HG03571 (cell line): ENCODE data around the gene HOXA4.

Experiments
- ATAC-seq: cut with Tn5 transposase; IDR thresholded peaks from one replicate; pipeline ENCODE4 v1.9.1; 2021; ENCODE audit not compliant: unreplicated experiment

HOXA4 gene

DNA sequence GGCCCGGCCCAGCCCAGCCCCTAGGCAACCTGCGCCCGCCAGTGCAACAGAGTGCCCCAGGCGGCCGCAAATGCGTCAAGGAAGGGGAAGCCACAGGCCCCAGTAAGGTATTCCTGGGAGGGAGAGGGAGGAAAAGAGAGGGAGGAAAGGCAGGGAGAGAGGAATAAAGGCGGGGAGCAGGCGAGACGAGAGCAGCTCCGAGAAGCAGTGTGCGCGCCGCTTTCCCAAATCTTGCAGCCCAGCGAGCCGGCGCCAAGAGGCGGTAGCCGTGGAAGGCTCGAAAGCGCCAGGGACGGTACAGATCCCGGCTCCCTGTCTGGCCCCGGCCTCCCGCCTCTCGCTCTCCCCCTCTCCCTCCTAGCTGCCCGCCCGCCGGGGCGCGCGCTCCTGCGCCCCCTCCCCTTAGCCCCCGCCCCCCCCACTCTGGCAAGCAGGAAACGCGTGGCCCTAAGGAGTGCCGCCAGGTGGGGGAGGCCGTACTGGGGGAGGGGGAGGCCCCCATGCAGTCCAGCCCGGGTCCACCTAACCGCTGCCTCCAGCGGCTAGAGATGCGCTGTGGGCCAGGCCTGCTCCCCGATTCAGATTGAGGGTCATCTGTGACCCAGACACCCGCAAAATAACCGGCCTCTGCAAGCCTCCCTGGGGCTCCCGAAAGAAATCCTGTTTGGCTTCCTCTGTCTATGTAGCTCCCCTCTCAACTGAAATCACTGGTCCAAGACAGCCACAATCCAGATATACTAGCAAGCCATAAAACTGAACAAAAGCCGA, 39.3 kb upstream of the HOXA4 start:
- ATAC-seq: no peak

DNA sequence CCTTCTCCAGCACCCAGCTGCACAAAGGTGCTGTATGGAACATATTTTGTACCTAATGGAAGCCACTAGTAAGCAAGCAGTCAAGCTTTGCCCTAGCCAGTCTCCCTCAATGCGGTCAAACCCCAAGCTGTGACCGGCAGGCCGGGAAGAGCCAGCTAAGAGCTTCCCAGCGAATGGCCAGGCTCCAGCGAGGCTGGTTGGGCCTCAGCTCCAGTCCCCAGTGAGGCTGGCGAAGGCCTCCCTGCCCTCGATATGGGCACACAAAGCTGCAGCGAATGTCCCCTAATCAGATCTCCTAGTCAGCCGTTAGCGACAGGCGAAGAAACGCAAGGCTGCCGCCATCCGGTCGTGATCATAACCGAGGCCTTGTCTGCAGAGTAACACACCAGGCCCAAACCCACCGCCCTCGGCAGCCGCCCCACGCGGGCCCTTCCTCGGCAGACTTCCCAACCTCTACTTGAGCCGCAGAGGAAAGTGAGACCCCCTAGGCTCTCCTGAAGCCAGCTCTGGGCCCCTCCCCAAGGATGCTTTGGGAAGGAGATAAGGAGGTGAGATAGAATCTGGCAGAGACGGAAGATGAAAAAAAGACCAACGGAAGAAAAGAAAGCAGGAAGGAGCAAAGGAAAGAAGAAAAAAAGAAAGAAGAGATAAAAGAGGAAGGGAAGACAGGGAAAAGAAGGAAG, 37.8 kb upstream of the HOXA4 start:
- ATAC-seq: no peak

DNA sequence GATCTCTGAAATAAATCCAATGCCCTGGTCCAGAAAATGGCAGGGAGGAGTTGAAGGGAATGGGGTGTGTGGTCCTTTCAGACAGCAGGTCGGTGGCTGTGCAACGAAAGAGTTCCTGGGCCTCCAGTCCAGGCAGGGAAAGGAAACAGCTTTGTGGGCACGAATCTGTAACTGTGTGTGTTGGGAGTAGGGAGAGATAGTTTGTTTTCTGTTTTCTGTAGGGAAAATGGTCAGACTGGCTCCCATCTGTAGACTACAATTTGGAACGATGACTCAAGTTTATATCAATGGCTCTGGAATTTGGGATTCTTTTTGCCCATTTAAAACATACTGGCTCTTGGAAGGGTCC, 37.3 kb upstream of the HOXA4 start:
- no peak for ATAC-seq

DNA sequence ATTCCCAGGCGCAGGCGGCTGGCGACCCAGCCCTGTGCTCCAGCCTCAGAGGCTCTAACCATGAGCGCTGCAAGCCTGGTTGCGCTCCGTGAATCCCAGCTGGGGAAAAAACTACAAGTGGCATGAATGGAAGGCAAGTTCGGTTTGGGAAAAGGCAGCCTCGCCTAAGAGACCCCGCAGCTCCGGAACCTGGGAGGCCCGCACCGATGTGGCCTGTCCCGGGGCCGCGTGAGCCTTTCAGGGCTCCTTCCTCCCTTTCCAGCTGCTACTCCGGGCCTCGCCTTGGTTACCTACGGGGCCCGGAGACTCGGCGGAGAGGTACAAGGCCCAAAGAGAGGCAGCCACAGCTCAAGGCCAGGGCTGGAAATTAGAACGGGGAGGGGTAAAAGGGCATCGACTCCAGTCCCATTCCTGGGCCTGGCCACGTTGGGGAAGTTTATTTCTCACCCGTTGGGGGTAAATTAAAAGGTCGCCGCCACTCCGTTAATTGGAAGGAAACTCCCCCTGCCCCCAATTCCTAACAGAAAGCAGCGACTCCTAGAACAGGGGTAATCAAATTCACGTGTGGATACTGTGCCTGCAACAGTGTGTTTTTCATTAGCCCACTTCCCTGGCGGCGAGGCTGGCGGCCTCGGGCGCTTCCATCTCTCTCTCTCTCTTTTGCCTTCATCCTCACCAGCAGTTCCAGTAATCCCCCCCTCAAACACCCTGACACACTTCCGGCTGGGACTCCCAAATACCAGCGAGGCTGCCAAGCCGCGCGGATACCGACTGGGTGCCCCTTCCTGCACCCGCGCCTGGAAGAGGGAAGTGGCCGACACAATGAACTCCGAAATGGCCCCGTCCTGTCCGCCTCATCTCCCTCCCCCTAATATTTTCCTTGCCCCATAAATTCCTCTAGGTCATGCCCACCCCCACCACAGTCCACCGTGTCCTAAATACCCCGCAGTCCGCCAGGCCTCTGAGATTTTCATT, 36.3 kb upstream of the HOXA4 start:
- ATAC-seq: no peak

DNA sequence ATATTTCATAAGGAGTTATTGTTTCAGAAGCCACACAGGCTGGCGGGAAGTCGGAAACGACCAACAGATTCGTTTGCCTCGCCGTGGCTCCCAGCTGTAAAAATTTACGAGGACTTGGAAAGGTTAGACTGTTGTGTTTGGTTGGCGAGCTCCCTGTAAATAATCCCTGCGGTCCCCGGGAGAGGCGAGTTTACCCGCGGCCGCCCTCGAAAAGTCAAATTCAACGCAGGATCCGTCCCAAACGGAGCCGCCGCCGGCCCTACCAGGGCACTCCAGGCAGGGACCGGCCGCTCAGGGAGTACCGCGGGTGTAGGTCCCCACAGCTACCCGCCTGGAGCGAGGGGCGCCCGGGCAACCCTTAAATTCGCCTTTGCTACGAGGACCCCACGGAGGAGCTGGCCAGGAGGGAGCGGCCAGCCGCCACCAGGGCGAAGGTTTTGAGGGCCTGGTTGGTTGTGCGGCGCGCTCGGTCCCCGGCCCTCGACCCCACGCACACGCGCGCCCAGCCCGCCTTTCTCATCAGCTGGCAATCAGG, 35.5 kb upstream of the HOXA4 start:
- no peak for ATAC-seq

DNA sequence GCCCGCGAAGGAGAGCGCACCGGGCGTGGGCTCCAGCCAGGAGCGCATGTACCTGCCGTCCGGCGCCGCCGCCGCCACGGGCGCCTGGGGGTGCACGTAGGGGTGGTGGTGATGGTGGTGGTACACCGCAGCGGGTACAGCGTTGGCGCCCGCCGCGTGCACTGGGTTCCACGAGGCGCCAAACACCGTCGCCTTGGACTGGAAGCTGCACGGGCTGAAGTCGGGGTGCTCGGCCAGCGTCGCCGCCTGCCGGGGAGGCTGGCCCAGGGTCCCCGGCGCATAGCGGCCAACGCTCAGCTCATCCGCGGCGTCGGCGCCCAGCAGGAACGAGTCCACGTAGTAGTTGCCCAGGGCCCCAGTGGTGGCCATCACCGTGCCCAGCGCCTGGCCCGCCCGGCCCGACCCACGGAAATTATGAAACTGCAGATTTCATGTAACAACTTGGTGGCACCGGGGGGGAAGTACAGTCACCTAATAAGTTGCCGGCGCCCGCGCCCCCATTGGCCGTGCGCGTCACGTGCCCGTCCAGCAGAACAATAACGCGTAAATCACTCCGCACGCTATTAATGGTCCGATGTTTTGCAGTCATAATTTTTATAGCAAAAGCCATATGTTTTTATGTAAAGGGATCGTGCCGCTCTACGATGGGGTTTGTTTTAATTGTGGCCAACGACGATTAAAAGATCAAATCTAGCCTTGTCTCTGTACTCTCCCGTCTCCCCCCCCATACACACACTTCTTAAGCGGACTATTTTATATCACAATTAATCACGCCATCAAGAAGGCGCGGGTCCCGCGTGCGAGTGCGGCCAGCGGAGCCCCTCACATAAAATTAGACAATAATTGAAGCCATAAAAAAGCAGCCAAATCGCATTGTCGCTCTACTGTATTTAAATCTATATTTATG, 34.8 kb upstream of the HOXA4 start, which contains the start of gene HOXA9:
Gene HOXA9, minus strand, starts transcription at position 449 of the 907 bp plus-strand sequence. Its CDS starts 80 bp downstream, at position 369.
- ATAC-seq: no peak

DNA sequence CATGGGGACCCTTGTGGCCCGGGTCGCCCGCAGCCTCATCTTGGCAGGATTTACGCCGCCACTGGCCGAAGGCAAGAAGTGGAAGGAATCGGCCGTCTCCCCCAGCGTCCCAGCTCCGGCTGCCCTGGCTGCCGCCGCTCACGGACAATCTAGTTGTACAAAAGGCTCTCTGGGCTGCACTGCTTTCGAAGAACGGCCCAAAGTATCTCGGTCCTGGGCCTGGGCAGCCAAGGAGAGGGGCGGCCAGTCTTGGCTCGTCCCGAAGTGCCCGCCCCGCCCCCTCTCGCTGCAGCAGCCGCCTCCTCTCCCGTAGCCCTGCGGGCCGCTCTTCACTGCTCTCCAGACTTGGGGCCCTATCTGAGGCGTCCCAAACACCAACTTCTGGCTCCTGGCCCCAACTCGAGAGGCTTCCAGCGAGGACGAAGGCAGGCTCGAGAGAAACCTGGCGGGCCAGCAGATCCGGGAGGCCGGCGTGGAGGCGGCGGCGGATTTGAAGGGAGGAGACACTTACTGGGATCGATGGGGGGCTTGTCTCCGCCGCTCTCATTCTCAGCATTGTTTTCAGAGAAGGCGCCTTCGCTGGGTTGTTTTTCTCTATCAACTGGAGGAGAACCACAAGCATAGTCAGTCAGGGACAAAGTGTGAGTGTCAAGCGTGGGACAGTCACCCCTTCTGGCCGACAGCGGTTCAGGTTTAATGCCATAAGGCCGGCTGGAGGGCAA, 34.0 kb upstream of the HOXA4 start:
- ATAC-seq: no peak

DNA sequence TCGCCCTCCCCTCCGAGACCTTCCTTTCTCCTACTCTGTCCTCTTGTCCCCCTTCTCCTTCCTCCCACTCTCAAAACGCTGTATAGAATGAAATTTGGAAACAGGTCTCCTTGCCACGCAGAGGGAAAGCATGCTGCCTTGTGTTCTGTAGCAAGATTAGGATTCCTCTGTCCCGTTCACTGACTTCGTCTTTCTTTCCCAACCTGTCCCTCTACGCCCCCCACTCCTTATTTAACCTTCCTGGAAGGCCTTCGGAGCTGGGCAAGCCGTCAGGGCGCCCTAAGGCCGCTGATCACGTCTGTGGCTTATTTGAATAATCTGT, 33.4 kb upstream of the HOXA4 start:
- ATAC-seq: no peak

DNA sequence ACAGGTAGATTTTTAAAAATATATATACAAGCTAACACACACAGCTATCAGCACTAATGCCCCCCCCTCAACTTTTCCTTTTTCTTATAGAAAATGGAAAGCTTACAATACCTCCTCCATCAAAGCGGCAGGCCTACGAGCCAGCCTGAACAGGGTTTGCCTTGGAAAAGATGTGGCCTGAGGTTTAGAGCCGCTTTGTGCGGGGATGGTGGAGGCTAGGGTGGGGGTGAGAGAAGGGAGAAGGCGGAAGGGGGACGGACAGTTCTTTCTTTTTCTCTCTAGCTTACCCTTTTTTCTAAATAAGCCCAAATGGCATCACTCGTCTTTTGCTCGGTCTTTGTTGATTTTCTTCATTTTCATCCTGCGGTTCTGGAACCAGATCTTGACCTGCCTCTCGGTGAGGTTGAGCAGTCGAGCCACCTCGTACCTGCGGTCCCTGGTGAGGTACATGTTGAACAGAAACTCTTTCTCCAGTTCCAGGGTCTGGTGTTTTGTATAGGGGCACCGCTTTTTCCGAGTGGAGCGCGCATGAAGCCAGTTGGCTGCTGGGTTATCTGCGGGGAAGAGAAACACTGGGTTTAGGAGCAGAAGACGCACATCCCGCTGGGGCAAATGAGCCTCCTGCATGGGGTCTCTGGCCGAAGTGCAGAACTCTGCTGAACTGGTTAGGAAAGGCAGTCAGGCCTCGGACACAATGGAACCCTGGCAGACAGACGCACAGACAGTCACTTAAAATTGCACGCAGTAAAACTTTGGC, 32.9 kb upstream of the HOXA4 start:
- no peak for ATAC-seq

DNA sequence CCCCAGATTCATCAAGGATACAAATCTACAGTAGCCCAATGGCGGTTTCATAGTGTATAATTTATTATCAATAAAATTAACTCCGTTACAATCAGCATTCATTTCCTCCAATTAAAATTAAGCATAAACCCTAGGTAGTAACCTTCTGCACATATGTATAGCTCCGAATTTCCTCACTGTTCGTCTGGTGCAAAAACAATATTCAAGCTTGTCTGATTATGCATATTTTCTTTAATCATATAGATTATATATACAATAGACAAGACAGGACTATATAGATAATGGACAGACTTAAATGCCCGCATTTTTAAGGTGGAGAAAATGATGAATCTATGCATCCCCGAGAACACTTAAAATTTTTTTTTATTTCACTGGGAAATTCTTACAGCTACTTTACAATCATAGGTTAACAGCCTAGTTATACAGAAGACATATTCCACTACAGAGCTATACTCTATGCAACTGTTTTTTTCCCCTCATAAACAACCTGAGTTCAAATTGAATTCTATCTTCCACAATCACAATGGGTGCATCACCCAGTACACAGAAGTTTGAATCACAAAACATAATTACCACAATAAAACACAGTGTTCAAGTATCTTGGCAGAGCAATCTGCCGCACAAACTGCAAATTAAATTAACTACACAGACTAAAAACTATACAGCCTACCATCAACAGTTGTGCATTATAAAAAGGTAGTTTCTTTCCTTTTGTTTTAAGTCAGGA, 32.2 kb upstream of the HOXA4 start:
- ATAC-seq: no peak

DNA sequence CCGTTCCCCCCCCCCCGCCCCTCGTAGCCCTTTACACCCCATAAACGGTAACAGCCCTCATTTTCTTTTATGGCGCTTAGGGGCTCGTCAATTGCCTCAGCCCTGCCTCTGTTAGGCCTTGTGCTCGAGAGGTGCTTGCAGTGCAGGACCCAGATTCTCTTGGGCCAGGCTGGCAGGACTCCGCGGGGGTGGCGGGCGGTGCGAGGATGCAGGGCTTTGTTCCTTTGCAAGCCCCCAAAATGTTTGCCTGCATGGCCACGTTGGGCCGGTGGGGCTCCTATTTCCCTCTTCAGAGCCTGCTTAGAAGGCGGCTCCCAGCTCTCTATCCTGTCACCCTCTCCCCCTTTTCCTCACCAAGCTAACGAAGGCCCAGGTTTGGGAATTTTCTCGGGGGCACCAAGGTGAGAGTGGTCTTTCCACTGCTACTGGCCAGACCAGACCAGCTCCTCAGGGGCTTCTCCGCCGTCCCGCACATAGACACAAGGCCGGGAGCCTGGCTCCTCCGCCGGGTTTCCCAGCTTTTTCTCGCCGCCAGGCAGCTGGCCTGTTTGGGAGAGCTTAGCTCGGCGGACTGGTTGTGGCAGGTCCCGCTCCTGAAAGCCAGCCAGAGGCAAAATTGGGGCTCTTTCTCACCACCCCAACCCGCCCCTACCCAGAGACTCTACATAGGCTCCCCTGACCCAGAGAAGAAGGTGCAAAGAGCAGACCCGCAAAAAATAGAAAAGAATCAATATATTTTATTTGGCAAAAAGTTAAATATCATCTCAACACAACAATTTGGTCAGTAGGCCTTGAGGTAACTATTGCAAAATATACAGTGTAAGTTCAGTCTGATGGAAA, 31.4 kb upstream of the HOXA4 start:
- no peak for ATAC-seq

DNA sequence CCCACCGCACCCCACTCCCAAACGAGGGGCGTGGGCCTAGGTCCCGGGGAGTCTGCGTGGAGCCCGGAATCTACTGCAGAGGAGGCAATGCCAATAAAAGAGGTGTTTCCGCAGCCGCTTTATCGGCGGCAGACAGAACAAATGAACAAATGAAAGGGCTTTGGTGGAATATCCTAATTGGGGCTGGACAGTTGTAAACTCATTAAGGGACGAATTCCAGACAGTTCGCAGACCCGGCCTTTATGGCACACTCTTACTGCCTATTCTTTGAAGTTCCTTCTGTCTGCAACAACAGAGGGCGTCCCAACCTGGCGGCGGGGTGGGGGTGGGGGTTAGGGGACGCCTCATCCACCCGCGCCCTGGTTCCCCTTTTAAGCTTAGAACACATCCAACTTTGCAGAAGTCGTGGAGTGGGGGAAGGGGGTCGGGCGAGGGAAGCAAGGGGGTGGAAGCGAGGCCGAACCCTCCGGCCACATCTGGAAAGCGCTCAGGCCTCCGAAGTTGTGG, 30.7 kb upstream of the HOXA4 start:
- no peak for ATAC-seq

DNA sequence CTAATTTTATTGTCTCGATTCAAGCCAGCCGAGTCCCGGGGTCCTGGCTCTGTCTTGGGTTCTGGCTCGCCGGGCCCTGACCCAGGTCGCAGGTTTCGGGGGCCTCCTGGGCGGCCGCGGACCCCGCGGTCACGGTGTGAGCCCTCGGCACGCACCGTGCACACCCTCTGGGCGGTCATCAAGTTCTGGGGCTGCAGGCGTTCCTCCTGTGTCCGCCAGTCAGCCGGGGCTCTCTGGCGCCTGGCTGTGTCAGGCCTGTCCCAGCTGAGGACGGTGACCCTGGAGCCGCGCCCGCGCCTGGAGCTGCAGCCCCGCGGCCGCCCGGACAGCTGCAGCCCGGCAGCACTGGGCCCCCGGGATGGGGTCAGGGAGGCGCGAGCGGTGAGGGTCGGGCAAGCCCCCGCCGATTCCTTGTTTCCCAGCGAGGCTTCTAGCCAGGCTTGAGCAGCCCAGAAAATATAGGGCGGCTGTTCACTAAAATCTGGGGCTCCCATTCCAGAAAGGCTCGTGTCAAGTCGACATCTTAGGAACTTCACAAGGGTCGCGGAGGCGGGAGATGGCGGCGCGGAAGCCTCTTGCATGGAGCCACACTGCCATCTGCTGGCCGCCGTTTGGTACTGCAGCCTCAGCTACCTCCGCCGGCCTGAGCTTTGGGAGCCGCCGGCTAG, 30.1 kb upstream of the HOXA4 start:
- ATAC-seq: peak; percentile 65

DNA sequence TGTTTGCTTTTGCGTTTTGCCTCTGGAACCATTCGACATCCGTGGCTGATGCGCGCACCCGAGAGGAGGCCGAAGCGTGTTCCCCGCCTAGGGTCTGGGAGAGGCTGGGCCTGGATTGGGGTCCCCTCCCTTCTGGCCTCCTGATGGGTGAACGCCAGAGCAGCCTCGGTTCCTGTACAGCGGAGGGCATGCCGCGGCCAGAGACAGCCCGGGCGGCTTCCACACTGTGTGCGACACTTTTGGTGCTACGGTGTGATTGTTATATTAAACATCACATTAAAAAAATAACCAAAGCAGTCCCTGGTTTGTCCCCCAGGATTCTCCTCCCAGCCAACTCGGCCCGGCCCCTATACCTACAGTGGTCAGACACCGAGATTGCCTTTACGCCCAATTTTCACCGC, 29.6 kb upstream of the HOXA4 start:
- no peak for ATAC-seq

DNA sequence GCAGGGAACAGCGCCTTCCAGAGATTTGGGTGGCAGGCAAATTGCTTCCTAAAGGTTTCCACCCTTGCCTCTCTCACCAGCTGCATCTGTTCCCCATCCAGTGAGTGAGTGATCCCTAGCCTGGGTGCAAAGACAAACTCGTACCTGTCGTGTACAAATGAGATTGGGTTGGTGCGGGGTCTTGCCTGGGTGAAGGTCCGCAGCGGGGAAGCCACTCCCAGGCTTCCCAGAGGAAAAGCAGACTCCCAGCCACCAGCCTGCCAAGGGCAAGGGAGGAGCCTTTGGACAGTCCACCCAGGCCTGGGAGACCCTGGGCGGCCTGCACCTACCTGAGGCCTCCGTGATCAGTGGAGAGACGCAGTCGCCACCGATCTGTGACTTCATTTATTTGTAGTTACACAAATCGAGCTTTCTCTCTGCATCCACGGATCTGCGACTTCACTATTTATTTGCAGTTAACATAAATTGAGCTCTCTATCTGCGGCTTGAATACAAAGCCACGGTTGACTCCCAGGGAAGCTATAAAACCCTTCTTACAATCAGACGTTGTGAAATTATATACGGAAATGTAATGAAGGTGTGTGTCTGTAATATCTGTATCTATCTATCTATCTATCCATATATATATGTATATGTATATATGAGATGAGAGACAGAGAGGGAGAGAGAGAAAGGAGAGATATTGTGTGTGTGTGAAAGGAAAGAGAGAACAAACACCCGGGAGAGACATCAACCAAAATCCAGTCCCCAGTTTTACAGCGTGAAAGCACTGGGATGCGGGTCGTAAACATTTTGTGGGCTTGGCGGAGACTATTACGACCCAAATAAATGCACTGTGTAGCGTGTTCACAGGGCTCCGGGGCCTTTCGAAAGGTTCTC, 28.9 kb upstream of the HOXA4 start:
- no peak for ATAC-seq
